PFSK-1 (cell line): ENCODE data around the gene TAS2R39.

ENCODE experiments used
- FOXP2 ChIP-seq: optimal IDR thresholded peaks from 2 replicates; pipeline ENCODE3; 2011; ENCODE audit warnings: borderline replicate concordance, control low read depth, inconsistent platforms; ENCODE audit not compliant: insufficient read depth; ENCODE audit errors: extremely low read length, extremely low read depth
- POLR2AphosphoS5 ChIP-seq: IDR thresholded peaks from 2 replicates; pipeline ENCODE4 v1.6.1; 2012; ENCODE audit warnings: low read depth, mild to moderate bottlenecking, control low read depth, low read length, moderate library complexity
- REST ChIP-seq, 2 experiments: IDR thresholded peaks; 2 replicates each; pipeline versions ENCODE4 v1.6.1 to v1.8.0; 2011 to 2012; ENCODE audit warnings: low read depth in 2 of 2, low read length in 2 of 2, control low read depth in 1 of 2, inconsistent platforms in 1 of 2, mild to moderate bottlenecking in 1 of 2, moderate library complexity in 1 of 2; ENCODE audit not compliant: insufficient read depth in 1 of 2
- SIN3A ChIP-seq: IDR thresholded peaks from 2 replicates; pipeline ENCODE4 v1.6.1; 2012; ENCODE audit warnings: mild to moderate bottlenecking, low read length, moderate library complexity, borderline replicate concordance; ENCODE audit not compliant: insufficient read depth
- TAF1 ChIP-seq: IDR thresholded peaks from 2 replicates; pipeline ENCODE4 v1.6.1; 2012; ENCODE audit warnings: low read length, control low read depth, borderline replicate concordance; ENCODE audit not compliant: insufficient read depth

GRCh38 chr7:143202161-143202560 is 18.9 kb downstream of the TAS2R39 start:
- TF ChIP-seq POLR2AphosphoS5 (no peak), REST (IDR thresholded peaks at IDR 0.05; ENCODE audit: insufficient read depth in 1 of 2, low read depth in 2 of 2, low read length in 2 of 2) (no peak), TAF1 (no peak), SIN3A (no peak), FOXP2 (no peak)
